Measurements from ENCODE around the gene PUM2.

PUM2 gene

GRCh38 chr2:20212459-20212870 is 138.2 kb downstream of the PUM2 start:
- Mint-ChIP-seq H3K9me3 (no peaks in the 10 kb centered on the region), H3K36me3 (no peaks in the 10 kb centered on the region), H3K4me1 (peaks cover 2% of the 10 kb centered on the region), H3K27me3 (peaks cover 7% of the 10 kb centered on the region), H3K27ac (no peak overlapping the region), H3K4me3 (no peak overlapping the region)
- ATAC-seq (ENCODE audit: low read depth) (no peak), DNase-seq (ENCODE audit: low spot score in 2 of 2) (no peak)

GRCh38 chr2:20211860-20212458 is 138.7 kb downstream of the PUM2 start:
- Mint-ChIP-seq H3K4me1 (peaks cover 3% of the 10 kb centered on the region), H3K27me3 (peaks cover 7% of the 10 kb centered on the region), H3K4me3 (no peak overlapping the region), H3K9me3 (no peaks in the 10 kb centered on the region), H3K27ac (no peak overlapping the region), H3K36me3 (no peaks in the 10 kb centered on the region)
- no peak for ATAC-seq (ENCODE audit: low read depth)
- no peak for DNase-seq (ENCODE audit: low spot score in 2 of 2)

DNA sequence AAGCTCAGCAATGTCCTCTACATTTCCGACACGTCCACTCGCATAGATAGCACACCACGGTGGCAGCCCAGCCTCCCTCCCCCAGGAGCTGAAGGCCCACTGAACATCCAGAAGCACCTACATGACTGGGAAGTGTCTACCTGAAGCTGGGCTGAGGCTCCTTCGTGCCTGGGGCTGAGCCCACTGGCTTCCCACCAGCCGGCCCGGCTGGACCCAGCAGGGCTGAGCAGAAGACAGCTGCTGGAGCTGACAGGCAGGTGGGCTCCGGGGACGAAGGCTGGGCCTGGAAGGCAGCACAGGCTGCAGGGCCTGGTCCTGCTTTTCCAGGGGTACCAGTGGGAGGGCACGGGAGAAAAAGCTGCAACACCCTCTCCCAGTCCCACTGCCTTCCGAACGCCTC is 139.2 kb downstream of the PUM2 start:
- peaks cover 7% of the 10 kb centered on the region for H3K27me3 Mint-ChIP-seq
- ATAC-seq (ENCODE audit: low read depth) (no peak), DNase-seq (ENCODE audit: low spot score in 2 of 2) (no peak)
- no peak overlapping the region for H3K4me3 Mint-ChIP-seq
- H3K27ac Mint-ChIP-seq = no peak overlapping the region
- H3K9me3 Mint-ChIP-seq = no peaks in the 10 kb centered on the region
- H3K36me3 Mint-ChIP-seq = no peaks in the 10 kb centered on the region
- peaks cover 7% of the 10 kb centered on the region for H3K4me1 Mint-ChIP-seq

DNA sequence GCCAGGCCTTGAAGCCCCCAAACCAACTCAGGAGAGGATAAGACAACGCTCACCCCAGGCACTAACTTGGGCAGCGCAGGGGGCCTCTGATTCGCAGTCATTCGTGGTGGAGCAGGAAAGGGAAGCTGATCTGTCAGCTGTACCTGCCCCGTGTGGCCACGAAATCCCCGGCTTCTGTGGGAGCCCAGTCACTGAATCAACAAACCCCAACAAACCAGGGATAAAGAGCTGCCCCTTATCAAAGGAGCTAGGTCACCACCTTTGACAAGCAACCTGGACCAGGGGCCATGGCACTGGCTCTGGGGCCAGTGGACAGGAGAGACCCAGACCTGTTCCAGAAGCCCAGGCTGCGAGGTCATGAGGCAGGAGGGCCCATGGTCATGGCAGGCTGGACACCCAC is 140.2 kb downstream of the PUM2 start:
- peaks cover 7% of the 10 kb centered on the region for H3K4me1 Mint-ChIP-seq
- DNase-seq (ENCODE audit: low spot score in 2 of 2) = no peak
- peaks cover 7% of the 10 kb centered on the region for H3K27me3 Mint-ChIP-seq
- H3K27ac Mint-ChIP-seq = no peak overlapping the region
- no peaks in the 10 kb centered on the region for H3K9me3 Mint-ChIP-seq
- H3K4me3 Mint-ChIP-seq = no peak overlapping the region
- no peak for ATAC-seq (ENCODE audit: low read depth)
- no peaks in the 10 kb centered on the region for H3K36me3 Mint-ChIP-seq

DNA sequence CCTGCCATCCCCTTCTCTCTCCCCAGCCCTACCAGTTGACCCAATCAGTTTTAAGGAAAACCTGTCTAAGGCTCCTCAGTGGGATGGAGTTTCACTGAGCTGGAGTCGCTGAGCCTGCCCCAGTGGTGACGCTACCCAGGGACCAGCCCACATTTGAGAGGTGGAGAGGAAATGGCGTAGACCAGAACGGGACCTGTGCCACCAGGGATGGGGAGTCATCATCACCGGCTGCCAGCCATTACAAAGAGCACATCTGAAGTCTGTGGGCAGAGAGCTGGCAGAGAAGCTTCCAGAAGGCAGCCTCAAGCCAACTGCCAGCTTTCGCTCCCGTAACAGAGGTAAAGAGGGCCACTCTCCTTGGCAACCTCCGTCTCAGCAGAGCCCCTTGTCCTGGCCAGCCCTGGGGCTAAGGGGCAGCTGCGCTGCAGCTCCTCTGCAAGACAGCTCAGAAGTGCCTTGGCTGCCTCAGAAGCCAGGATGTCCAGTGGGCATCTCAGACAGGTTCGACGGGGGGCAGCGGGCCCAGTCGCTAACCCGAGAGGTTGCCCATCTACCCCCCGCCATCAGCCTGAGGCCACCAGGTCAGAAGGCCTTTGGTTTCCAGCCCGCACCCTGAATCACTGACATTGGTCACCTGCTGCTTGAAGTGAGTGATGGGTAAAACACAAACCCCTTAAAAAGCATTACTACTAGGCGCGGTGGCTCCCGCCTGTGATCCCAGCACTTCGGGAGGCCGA is 141.1 kb downstream of the PUM2 start:
- Mint-ChIP-seq H3K36me3 (no peaks in the 10 kb centered on the region), H3K4me1 (peaks cover 7% of the 10 kb centered on the region), H3K9me3 (no peaks in the 10 kb centered on the region), H3K27ac (no peak overlapping the region), H3K4me3 (no peak overlapping the region), H3K27me3 (peaks cover 7% of the 10 kb centered on the region)
- DNase-seq (ENCODE audit: low spot score in 2 of 2) = no peak
- ATAC-seq (ENCODE audit: low read depth) = no peak

- no peak for ATAC-seq (ENCODE audit: low read depth)
- no peaks in the 10 kb centered on the region for H3K36me3 Mint-ChIP-seq
- DNase-seq (ENCODE audit: low spot score in 2 of 2) = no peak
- no peaks in the 10 kb centered on the region for H3K9me3 Mint-ChIP-seq
- no peak overlapping the region for H3K4me3 Mint-ChIP-seq
- peaks cover 7% of the 10 kb centered on the region for H3K4me1 Mint-ChIP-seq
- H3K27ac Mint-ChIP-seq = no peak overlapping the region
- H3K27me3 Mint-ChIP-seq = peaks cover 7% of the 10 kb centered on the region
Observed at GRCh38 chr2:20208476-20208859, 142.2 kb downstream of the PUM2 start.

- no peaks in the 10 kb centered on the region for H3K36me3 Mint-ChIP-seq
- DNase-seq (ENCODE audit: low spot score in 2 of 2) = no peak
- H3K4me1 Mint-ChIP-seq = peaks cover 7% of the 10 kb centered on the region
- peaks cover 6% of the 10 kb centered on the region for H3K27me3 Mint-ChIP-seq
- H3K27ac Mint-ChIP-seq = no peak overlapping the region
- H3K9me3 Mint-ChIP-seq = no peaks in the 10 kb centered on the region
- H3K4me3 Mint-ChIP-seq = no peak overlapping the region
- ATAC-seq (ENCODE audit: low read depth) = no peak
Observed at GRCh38 chr2:20207051-20207450, 143.6 kb downstream of the PUM2 start.

DNA sequence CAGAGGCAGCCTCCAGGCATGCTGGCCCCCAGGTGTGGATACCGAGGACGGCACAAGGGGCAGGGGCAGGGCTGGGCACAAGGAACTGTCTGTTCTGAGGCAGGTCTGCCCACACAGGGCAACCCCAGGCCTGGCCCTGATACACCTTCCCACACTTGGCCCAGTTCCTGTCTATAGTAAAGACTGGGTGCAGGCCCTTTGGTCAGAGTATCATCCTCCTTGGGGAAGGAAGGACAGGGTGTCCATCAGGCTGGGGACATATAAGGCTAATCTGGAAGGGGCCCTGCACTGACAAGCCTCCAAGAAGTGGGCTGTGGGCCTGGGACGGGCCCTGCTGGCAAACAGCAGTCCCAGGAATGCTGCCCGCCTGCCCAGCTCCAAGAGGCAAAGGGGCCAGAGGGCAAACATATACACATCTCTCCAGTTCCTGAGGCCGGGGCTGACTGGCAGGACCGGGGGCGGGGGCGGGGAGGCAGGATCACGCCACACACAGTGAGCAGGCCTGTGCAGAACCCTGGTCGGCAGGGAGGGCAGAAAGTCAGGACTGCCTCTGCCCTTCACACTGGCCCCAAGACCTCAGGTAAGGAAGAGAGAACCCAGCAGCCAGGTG is 144.6 kb downstream of the PUM2 start:
- Mint-ChIP-seq H3K27ac (no peak overlapping the region), H3K4me1 (peaks cover 7% of the 10 kb centered on the region), H3K9me3 (no peaks in the 10 kb centered on the region), H3K4me3 (no peak overlapping the region), H3K36me3 (no peaks in the 10 kb centered on the region), H3K27me3 (peaks cover 5% of the 10 kb centered on the region)
- DNase-seq (ENCODE audit: low spot score in 2 of 2) = no peak
- ATAC-seq (ENCODE audit: low read depth) = no peak

- Mint-ChIP-seq H3K9me3 (no peaks in the 10 kb centered on the region), H3K27ac (no peak overlapping the region), H3K4me1 (peaks cover 7% of the 10 kb centered on the region), H3K4me3 (no peak overlapping the region), H3K27me3 (peaks cover 3% of the 10 kb centered on the region), H3K36me3 (no peaks in the 10 kb centered on the region)
- ATAC-seq (ENCODE audit: low read depth) (no peak), DNase-seq (ENCODE audit: low spot score in 2 of 2) (no peak)
Observed at GRCh38 chr2:20205069-20205468, 145.6 kb downstream of the PUM2 start.

DNA sequence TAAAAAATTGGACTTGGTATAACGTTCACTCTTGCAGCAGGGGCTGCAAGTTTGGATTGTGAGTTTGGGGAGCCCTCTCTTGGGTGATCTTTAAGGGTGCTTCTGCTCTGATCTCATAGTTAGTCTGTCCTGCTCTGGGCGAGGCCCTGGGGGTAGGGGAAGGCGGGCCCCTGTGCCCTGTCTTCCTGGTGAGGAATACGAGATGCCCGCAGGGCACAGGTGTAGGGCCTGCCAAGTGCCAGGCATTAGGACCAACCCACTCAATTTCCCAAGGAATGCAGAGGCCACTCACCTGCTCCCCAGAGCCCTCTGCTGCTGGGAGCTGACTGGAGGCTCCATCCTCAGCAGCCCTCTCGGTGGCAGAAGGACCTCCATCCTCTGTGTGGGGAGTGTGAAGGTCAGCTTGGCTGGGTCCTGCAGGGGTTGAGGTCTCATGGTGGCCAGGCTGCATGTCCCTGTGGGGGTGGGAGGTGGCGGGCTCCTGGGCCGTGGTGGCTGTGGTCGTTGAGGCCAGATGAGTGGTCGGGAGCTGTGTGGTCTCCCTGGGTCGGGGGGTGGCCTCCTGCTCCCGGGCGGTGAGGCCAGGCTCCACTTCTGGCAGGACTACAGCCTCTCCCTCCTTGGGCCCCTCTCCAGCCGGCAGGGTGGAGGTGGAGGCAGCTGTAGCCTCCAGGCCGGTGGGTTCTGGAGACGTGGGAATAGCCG is 147.0 kb downstream of the PUM2 start:
- H3K36me3 Mint-ChIP-seq = no peaks in the 10 kb centered on the region
- DNase-seq (ENCODE audit: low spot score in 2 of 2) (no peak), ATAC-seq (ENCODE audit: low read depth) (no peak)
- H3K4me1 Mint-ChIP-seq = peaks cover 7% of the 10 kb centered on the region
- peaks cover 4% of the 10 kb centered on the region for H3K27me3 Mint-ChIP-seq
- no peak overlapping the region for H3K27ac Mint-ChIP-seq
- no peak overlapping the region for H3K4me3 Mint-ChIP-seq
- H3K9me3 Mint-ChIP-seq = no peaks in the 10 kb centered on the region

DNA sequence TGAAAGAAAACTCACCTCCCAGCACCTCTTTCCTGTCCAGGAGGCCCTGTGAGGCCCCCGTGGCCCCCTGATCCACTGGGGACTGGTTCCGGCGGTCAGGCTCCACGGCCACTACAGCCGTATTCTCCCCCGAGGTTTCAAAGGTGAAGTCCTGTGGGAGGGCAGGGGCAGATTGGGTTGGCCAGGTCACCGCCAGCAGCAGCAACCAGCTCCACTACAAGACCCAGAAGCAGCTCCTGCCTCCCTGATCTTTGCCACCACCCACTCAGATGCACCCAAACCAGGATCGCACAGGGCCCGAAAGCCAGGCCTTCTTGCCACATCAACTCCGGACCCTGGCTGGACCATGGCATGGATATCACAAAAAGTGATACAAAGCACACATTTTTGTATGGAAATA is 147.6 kb downstream of the PUM2 start:
- Mint-ChIP-seq H3K4me1 (peaks cover 7% of the 10 kb centered on the region), H3K27me3 (peaks cover 4% of the 10 kb centered on the region), H3K27ac (no peak overlapping the region)

DNA sequence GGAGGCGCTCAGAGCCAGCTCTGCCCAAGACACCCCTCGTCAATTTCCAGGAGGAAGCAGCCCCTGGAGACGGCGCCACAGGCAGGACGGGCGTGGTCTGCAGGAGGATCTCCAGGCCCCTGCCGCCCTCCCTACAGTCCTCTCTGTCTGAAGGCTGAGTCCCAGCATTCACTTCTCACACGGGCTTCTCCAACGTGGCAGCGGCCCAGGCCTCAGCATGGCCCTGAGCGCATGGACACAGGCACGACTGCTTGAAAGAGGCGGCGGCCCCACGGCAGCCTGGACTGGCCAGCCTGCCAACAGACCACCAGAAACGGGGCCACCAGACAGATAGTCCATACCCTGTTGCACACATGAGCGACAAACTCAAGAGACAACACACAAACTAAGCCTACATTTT is 149.0 kb downstream of the PUM2 start:
- peaks cover 1% of the 10 kb centered on the region for H3K4me1 Mint-ChIP-seq
- ATAC-seq (ENCODE audit: low read depth) (no peak), DNase-seq (ENCODE audit: low spot score in 2 of 2) (no peak)
- H3K4me3 Mint-ChIP-seq = no peak overlapping the region
- no peaks in the 10 kb centered on the region for H3K9me3 Mint-ChIP-seq
- H3K27ac Mint-ChIP-seq = no peak overlapping the region
- H3K27me3 Mint-ChIP-seq = peaks cover 4% of the 10 kb centered on the region
- no peaks in the 10 kb centered on the region for H3K36me3 Mint-ChIP-seq

More for the DNA sequence above, 147.6 kb downstream of the PUM2 start:
- no peak overlapping the region for H3K4me3 Mint-ChIP-seq
- no peaks in the 10 kb centered on the region for H3K36me3 Mint-ChIP-seq
- DNase-seq (ENCODE audit: low spot score in 2 of 2) (no peak), ATAC-seq (ENCODE audit: low read depth) (no peak)
- no peaks in the 10 kb centered on the region for H3K9me3 Mint-ChIP-seq

GRCh38 chr2:20200697-20201555 is 149.7 kb downstream of the PUM2 start:
- no peak for DNase-seq (ENCODE audit: low spot score in 2 of 2)
- Mint-ChIP-seq H3K27me3 (peaks cover 6% of the 10 kb centered on the region), H3K4me1 (no peaks in the 10 kb centered on the region), H3K4me3 (no peak overlapping the region), H3K9me3 (no peaks in the 10 kb centered on the region), H3K27ac (no peak overlapping the region), H3K36me3 (no peaks in the 10 kb centered on the region)
- ATAC-seq (ENCODE audit: low read depth) = no peak

All from memory B cell (primary cell).